K562 (cell line): ENCODE measurements around the gene LAMA3. TPM values are rescaled to one million over a fixed set of nuclear protein-coding genes. Genes with fewer than 3 reads are reported as not detected.

ENCODE experiments used
- ELF1 ChIP-seq: fragments of 200-800 bp; sonication (Bioruptor generic); IDR thresholded peaks from 2 replicates; pipeline ENCODE4 v1.6.1; 2016; ENCODE audit warnings: missing genetic modification characterization, missing compliant biosample characterization
- ETV1 ChIP-seq: fragments of 450-650 bp; conservative IDR thresholded peaks from 2 replicates; pipeline ENCODE4 v1.6.1; 2016; ENCODE audit warnings: missing genetic modification characterization, control low read depth, low read depth, missing compliant biosample characterization
- FOXP1 ChIP-seq: sonication (generic); formaldehyde crosslinking; IDR thresholded peaks from 2 replicates; pipeline ENCODE4 v1.8.0; 2022; ENCODE audit warnings: mild to moderate bottlenecking, missing genetic modification reagents
- FOXP4 ChIP-seq: sonication (generic); formaldehyde crosslinking; IDR thresholded peaks from 2 replicates; pipeline ENCODE4 v1.8.0; 2022; ENCODE audit warnings: mild to moderate bottlenecking, missing genetic modification reagents, borderline replicate concordance
- KAT8 ChIP-seq: fragments of 450-650 bp; IDR thresholded peaks from 2 replicates; pipeline ENCODE4 v1.6.1; 2016; ENCODE audit warnings: low read depth, mild to moderate bottlenecking
- KDM1A ChIP-seq, 2 experiments: fragments of 450-650 bp; IDR thresholded peaks; 2 replicates each; pipeline ENCODE4 v1.6.1; 2016; ENCODE audit warnings: mild to moderate bottlenecking in 2 of 2
- MGA ChIP-seq: fragments of 450-650 bp; IDR thresholded peaks from 2 replicates; pipeline ENCODE4 v1.6.1; 2016; ENCODE audit warnings: mild to moderate bottlenecking, moderate library complexity
- TCF15 ChIP-seq: fragments of 250-450 bp; sonication (Bioruptor Pico); IDR thresholded peaks from 2 replicates; pipeline ENCODE4 v1.8.0; 2022; ENCODE audit warnings: moderate library complexity, mild to moderate bottlenecking, inconsistent platforms
- ZBED1 ChIP-seq: IDR thresholded peaks from 2 replicates; pipeline ENCODE4 v1.6.1; 2014
- ZBTB9 ChIP-seq: fragments of 450-650 bp; formaldehyde crosslinking; IDR thresholded peaks from 2 replicates; pipeline ENCODE4 v1.4.0; 2020; ENCODE audit warnings: mild to moderate bottlenecking, moderate library complexity
- ZNF212 ChIP-seq: fragments of 450-650 bp; formaldehyde crosslinking; IDR thresholded peaks from 2 replicates; pipeline ENCODE4 v1.4.0; 2020; ENCODE audit warnings: mild to moderate bottlenecking
- ZNF41 ChIP-seq: fragments of 250-450 bp; sonication (Bioruptor Pico); conservative IDR thresholded peaks from 2 replicates; pipeline ENCODE4 v1.4.0; 2020; ENCODE audit warnings: mild to moderate bottlenecking
- ZNF507 ChIP-seq: conservative IDR thresholded peaks from 2 replicates; pipeline ENCODE4 v1.6.1; 2017; ENCODE audit warnings: missing genetic modification characterization, missing compliant biosample characterization
- ZNF695 ChIP-seq: fragments of 450-650 bp; formaldehyde crosslinking; IDR thresholded peaks from 2 replicates; pipeline ENCODE4 v1.4.0; 2020; ENCODE audit warnings: mild to moderate bottlenecking, moderate library complexity
- polyA plus RNA-seq, 8 experiments: library from polyadenylated mRNA; depleted of rRNA in 4 of 8; stranded (reverse) in 5 of 8; unstranded in 3 of 8; fragments of >200 nt; fragmentation: Nextera tagmentation in 2 of 8; fragmentation: Illumina TruSeq in 1 of 8; extraction: Ambion mirVana in 2 of 8; extraction: Trizol in 1 of 8; gene quantifications; 2 replicates each; pipeline versions ENCODE4 v1.2.1 to v1.2.3, GENCODE V29; 2011 to 2014; ENCODE audit warnings: inconsistent platforms in 1 of 8, missing spikeins in 1 of 8
- total RNA-seq, 7 experiments: library from RNA; depleted of rRNA in 6 of 7; stranded (reverse); fragments of >200 nt in 6 of 7; fragmentation: Illumina TruSeq in 2 of 7; extraction: Trizol in 2 of 7; gene quantifications; 2 replicates each; pipeline versions ENCODE4 v1.2.1 to v1.2.3, GENCODE V29; 2011 to 2021; ENCODE audit warnings: low replicate concordance in 1 of 7

The LAMA3 gene
- total and polyA plus RNA-seq, 9 of the 15 experiments (the other 6 are each of a cell fraction or from before 2014, with no cell fraction given): 0.07 TPM; not detected in 8

GRCh38 chr18:23719634-23720201 is 30.5 kb downstream of the LAMA3 start (continued):
- TF ChIP-seq MGA: no peak
- TF ChIP-seq KAT8: no peak
- no peak for TF ChIP-seq ZNF507
- TF ChIP-seq ELF1: no peak
- no peak for TF ChIP-seq FOXP1 (CRISPR knock-in tag)
- TF ChIP-seq TCF15 (CRISPR knock-in tag): no peak
- TF ChIP-seq ZBTB9: no peak
- no peak for TF ChIP-seq ZNF695 (CRISPR knock-in tag)
- TF ChIP-seq ETV1 (tag): no peak
- TF ChIP-seq FOXP4 (CRISPR knock-in tag): no peak
- TF ChIP-seq ZNF212 (CRISPR knock-in tag): no peak
- TF ChIP-seq ZNF41 (CRISPR knock-in tag): no peak
- TF ChIP-seq ZBED1: no peak
- no peak for TF ChIP-seq KDM1A (IDR thresholded peaks at IDR 0.05)
